OCI-LY1 (cell line): Measurements from ENCODE around the gene ZC3H18.

ENCODE experiments used
- H2AFZ ChIP-seq: fragments of 200-600 bp; sonication (generic), shearing (Covaris generic); 2 replicates; pipeline ENCODE4 v1.6.0; 2014; ENCODE audit warnings: antibody characterized with exemption, mild to moderate bottlenecking, low read length
- H3F3A ChIP-seq: fragments of 200-600 bp; sonication (generic), shearing (Covaris generic); 2 replicates; pipeline ENCODE4 v1.6.0; 2014; ENCODE audit warnings: mild to moderate bottlenecking, antibody characterized with exemption, low read length, moderate library complexity; ENCODE audit not compliant: insufficient read depth
- H3K27ac ChIP-seq: fragments of 200-600 bp; sonication (generic); 2 replicates; pipeline ENCODE4 v1.5.1; 2014; ENCODE audit warnings: low read length, mixed run types, mild to moderate bottlenecking, low read depth; ENCODE audit not compliant: poor library complexity, severe bottlenecking
- H3K27me3 ChIP-seq: fragments of 200-600 bp; sonication (generic); 2 replicates; pipeline ENCODE4 v1.6.0; 2014; ENCODE audit warnings: antibody characterized with exemption, mild to moderate bottlenecking, low read length, moderate library complexity; ENCODE audit not compliant: insufficient read depth
- H3K36me3 ChIP-seq: fragments of 200-600 bp; sonication (generic); 2 replicates; pipeline ENCODE4 v1.6.1; 2014; ENCODE audit warnings: mild to moderate bottlenecking, antibody characterized with exemption, low read length, moderate library complexity, mixed read lengths; ENCODE audit not compliant: insufficient read depth
- H3K4me1 ChIP-seq: fragments of 200-600 bp; sonication (generic); 2 replicates; pipeline ENCODE4 v1.5.1; 2014; ENCODE audit warnings: mild to moderate bottlenecking, low read length, moderate library complexity; ENCODE audit not compliant: insufficient read depth, severe bottlenecking
- H3K4me2 ChIP-seq: fragments of 200-600 bp; sonication (generic), shearing (Covaris generic); 2 replicates; pipeline ENCODE4 v1.6.1; 2014; ENCODE audit warnings: low read length
- H3K4me3 ChIP-seq: fragments of 200-600 bp; sonication (generic); 2 replicates; pipeline ENCODE4 v1.5.1; 2014; ENCODE audit warnings: low read length, low read depth, mild to moderate bottlenecking, mixed read lengths; ENCODE audit not compliant: poor library complexity, severe bottlenecking
- H3K79me2 ChIP-seq: fragments of 200-600 bp; shearing (Covaris generic); 2 replicates; pipeline ENCODE4 v1.6.1; 2016; ENCODE audit warnings: mixed run types, low read length, mixed read lengths; ENCODE audit not compliant: insufficient read depth
- H3K9ac ChIP-seq: fragments of 200-600 bp; sonication (generic), shearing (Covaris generic); 2 replicates; pipeline ENCODE4 v1.6.1; 2014; ENCODE audit warnings: mild to moderate bottlenecking, low read length, mixed read lengths
- H3K9me2 ChIP-seq: fragments of 200-600 bp; sonication (generic), shearing (Covaris generic); 2 replicates; pipeline ENCODE4 v1.6.1; 2014; ENCODE audit warnings: low read depth, mild to moderate bottlenecking, low read length, mixed read lengths
- H3K9me3 ChIP-seq: fragments of 200-600 bp; shearing (Covaris generic); 2 replicates; pipeline ENCODE4 v1.6.1; 2014; ENCODE audit warnings: low read length, mixed read lengths
- H4K20me1 ChIP-seq: fragments of 200-600 bp; sonication (generic), shearing (Covaris generic); 2 replicates; pipeline ENCODE4 v1.6.0; 2016; ENCODE audit warnings: mild to moderate bottlenecking, low read length; ENCODE audit not compliant: insufficient read depth
- EZH2 ChIP-seq: fragments of 200-600 bp; sonication (generic), shearing (Covaris generic); IDR thresholded peaks from 2 replicates; pipeline ENCODE4 v1.8.0; 2017; ENCODE audit warnings: borderline replicate concordance, mixed run types, mild to moderate bottlenecking, antibody characterized with exemption, low read length, moderate library complexity, mixed read lengths
- TF ChIP-seq, protein P1 (sequence below): fragments of 200-600 bp; sonication (generic), shearing (Covaris generic); IDR thresholded peaks from 2 replicates; pipeline ENCODE4 v1.5.1; 2017; ENCODE audit warnings: mild to moderate bottlenecking, antibody characterized with exemption, low read length, moderate library complexity, mixed read lengths

Gene ZC3H18

DNA sequence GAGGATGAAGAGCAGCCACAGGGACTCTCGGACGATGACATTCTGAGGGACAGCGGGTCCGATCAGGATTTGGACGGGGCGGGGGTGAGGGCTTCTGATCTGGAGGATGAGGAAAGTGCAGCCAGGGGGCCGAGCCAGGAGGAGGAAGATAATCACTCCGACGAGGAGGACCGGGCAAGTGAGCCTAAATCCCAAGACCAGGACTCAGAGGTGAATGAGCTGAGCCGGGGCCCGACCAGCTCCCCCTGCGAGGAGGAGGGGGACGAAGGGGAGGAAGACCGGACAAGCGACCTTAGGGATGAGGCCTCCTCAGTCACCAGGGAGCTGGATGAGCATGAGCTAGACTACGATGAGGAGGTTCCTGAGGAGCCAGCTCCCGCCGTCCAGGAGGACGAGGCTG, 7.0 kb downstream of the ZC3H18 start:
- no peaks in the 10 kb centered on the region for H3K9me2 ChIP-seq
- H3K4me1 ChIP-seq: peaks cover 3% of the 10 kb centered on the region
- H4K20me1 ChIP-seq: no peaks in the 10 kb centered on the region
- TF ChIP-seq, protein P1, sequence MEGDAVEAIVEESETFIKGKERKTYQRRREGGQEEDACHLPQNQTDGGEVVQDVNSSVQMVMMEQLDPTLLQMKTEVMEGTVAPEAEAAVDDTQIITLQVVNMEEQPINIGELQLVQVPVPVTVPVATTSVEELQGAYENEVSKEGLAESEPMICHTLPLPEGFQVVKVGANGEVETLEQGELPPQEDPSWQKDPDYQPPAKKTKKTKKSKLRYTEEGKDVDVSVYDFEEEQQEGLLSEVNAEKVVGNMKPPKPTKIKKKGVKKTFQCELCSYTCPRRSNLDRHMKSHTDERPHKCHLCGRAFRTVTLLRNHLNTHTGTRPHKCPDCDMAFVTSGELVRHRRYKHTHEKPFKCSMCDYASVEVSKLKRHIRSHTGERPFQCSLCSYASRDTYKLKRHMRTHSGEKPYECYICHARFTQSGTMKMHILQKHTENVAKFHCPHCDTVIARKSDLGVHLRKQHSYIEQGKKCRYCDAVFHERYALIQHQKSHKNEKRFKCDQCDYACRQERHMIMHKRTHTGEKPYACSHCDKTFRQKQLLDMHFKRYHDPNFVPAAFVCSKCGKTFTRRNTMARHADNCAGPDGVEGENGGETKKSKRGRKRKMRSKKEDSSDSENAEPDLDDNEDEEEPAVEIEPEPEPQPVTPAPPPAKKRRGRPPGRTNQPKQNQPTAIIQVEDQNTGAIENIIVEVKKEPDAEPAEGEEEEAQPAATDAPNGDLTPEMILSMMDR: no peak
- no peak for TF ChIP-seq EZH2
- no peak overlapping the region for H3K4me2 ChIP-seq
- H2AFZ ChIP-seq: no peak overlapping the region
- peaks cover 26% of the 10 kb centered on the region for H3K79me2 ChIP-seq
- H3K9me3 ChIP-seq: no peaks in the 10 kb centered on the region
- H3K36me3 ChIP-seq: peaks cover 89% of the 10 kb centered on the region
- no peak overlapping the region for H3K4me3 ChIP-seq
- H3K27ac ChIP-seq: no peak overlapping the region
- no peaks in the 10 kb centered on the region for H3F3A ChIP-seq
- H3K27me3 ChIP-seq: no peaks in the 10 kb centered on the region
- no peak overlapping the region for H3K9ac ChIP-seq

- Histone ChIP-seq H3K9me3 (no peaks in the 10 kb centered on the region), H3K9ac (no peak overlapping the region), H3F3A (no peaks in the 10 kb centered on the region), H3K9me2 (no peaks in the 10 kb centered on the region), H3K79me2 (peaks cover 13% of the 10 kb centered on the region), H2AFZ (no peak overlapping the region), H3K4me3 (no peak overlapping the region), H3K4me1 (no peaks in the 10 kb centered on the region), H3K36me3 (peaks cover 88% of the 10 kb centered on the region), H3K4me2 (no peak overlapping the region), H4K20me1 (no peaks in the 10 kb centered on the region), H3K27me3 (no peaks in the 10 kb centered on the region), H3K27ac (no peak overlapping the region)
- TF ChIP-seq EZH2: no peak
- TF ChIP-seq, protein P1: no peak
These were observed 8.5 kb downstream of the ZC3H18 start for GRCh38 chr16:88578446-88579313.

DNA sequence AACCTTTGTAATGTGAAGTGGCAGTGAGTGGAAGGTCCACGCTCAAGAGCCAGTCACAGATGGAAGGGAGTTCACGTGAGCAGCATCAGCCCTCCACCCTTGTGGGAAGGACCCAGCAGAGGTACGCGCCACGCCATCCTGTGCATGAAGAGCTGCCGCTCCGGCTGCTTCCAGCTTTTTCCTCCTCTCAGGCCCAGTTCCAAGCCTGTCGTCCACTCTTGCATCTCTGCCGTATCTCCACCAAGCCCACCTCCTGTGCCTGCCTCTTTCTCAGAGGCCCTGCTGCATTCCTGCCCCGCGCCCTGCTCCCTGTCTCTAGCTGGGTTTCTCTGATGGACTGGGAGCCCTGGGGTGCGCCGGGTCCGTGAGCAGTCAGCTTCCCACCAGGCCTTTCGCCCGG, 10.2 kb downstream of the ZC3H18 start:
- Histone ChIP-seq H3K9ac (no peak overlapping the region), H4K20me1 (no peaks in the 10 kb centered on the region), H2AFZ (no peak overlapping the region), H3K4me1 (no peaks in the 10 kb centered on the region), H3F3A (no peaks in the 10 kb centered on the region), H3K4me3 (no peak overlapping the region), H3K36me3 (peaks cover 88% of the 10 kb centered on the region), H3K9me2 (no peaks in the 10 kb centered on the region), H3K27ac (no peak overlapping the region), H3K9me3 (no peaks in the 10 kb centered on the region), H3K79me2 (peaks cover 9% of the 10 kb centered on the region), H3K4me2 (no peak overlapping the region), H3K27me3 (no peaks in the 10 kb centered on the region)
- TF ChIP-seq, protein P1: no peak
- no peak for TF ChIP-seq EZH2
